GM23338 (cell line): ENCODE data around the gene SMCO2.

Experiments used
- EZH2phosphoT487 ChIP-seq: fragments of 200-600 bp; sonication (generic); IDR thresholded peaks from one replicate; pipeline ENCODE4 v1.8.1; 2018; ENCODE audit warnings: antibody characterized with exemption; ENCODE audit not compliant: unreplicated experiment
- TF ChIP-seq, protein P1 (sequence below), 2 experiments: fragments of 200-600 bp in 1 of 2; sonication (generic) in 1 of 2; conservative IDR thresholded peaks; 2 replicates each; pipeline versions ENCODE4 v1.5.1 to v1.6.1; 2016 to 2017; ENCODE audit warnings: antibody characterized with exemption in 2 of 2, low read depth in 2 of 2, mild to moderate bottlenecking in 2 of 2, moderate library complexity in 1 of 2

DNA sequence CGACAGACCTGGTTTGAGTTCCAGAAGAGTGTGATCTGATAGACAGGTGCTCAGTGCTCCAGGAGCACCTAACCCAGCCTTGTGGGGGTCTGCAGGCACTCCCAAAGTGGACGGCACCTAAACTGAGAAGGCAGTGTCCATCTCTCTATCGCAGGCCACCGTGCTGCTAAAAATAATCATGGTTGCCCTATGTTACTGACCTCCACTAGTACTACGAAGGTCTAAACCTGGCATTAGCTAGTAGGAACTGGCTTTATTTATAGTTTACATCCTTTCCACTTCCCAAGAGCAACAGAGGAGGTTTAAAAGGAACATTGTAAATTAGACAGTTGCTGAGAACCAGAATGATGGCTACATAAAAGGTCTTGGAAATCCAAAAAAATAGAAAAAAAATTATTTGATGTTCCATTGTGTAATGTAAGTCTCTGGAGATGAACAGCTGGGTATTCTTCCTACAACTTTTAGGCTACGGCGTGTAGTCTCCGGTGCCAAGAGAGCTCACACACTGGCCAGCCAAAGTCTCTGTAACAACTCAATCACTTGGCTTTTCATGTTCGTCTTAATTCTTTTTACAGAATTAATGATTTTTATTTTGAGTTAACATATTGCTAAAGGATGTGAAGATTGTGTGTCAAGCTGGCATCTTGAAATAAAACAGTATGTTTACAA lies 104.8 kb downstream of the SMCO2 start:
- TF ChIP-seq, protein P1, sequence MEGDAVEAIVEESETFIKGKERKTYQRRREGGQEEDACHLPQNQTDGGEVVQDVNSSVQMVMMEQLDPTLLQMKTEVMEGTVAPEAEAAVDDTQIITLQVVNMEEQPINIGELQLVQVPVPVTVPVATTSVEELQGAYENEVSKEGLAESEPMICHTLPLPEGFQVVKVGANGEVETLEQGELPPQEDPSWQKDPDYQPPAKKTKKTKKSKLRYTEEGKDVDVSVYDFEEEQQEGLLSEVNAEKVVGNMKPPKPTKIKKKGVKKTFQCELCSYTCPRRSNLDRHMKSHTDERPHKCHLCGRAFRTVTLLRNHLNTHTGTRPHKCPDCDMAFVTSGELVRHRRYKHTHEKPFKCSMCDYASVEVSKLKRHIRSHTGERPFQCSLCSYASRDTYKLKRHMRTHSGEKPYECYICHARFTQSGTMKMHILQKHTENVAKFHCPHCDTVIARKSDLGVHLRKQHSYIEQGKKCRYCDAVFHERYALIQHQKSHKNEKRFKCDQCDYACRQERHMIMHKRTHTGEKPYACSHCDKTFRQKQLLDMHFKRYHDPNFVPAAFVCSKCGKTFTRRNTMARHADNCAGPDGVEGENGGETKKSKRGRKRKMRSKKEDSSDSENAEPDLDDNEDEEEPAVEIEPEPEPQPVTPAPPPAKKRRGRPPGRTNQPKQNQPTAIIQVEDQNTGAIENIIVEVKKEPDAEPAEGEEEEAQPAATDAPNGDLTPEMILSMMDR (conservative IDR thresholded peaks at IDR 0.05; ENCODE audit: low read depth in 2 of 2) = no peak
- TF ChIP-seq EZH2phosphoT487 = no peak
